Activated CD4-positive, alpha-beta memory T cell treated with anti-CD3 and anti-CD28 coated beads for 36 hours (primary cell): ENCODE data around the gene WLS. TPM values are rescaled to one million over a fixed set of nuclear protein-coding genes. Genes with fewer than 3 reads are reported as not detected.

ENCODE experiments used
- CTCF ChIA-PET: fragments of 350-600 bp; sonication (Branson Sonifier 250); formaldehyde crosslinking; loops from one replicate; lab custom pipeline; 2021; ENCODE audit warnings: antibody characterized with exemption, inconsistent platforms; lab: Charles Lee
- POLR2A ChIA-PET: fragments of 350-600 bp; sonication (Branson Sonifier 250); formaldehyde crosslinking; loops from one replicate; lab custom pipeline; 2021; ENCODE audit warnings: antibody characterized with exemption; lab: Charles Lee
- DNase-seq: peaks from one replicate; pipeline ENCODE4 v3.0.0-alpha.2; 2020
- H3K27ac Mint-ChIP-seq: one replicate; pipeline ENCODE4 v1.8.0; 2021; ENCODE audit warnings: mixed read lengths
- H3K27me3 Mint-ChIP-seq: one replicate; pipeline ENCODE4 v1.8.0; 2021; ENCODE audit warnings: mixed read lengths
- H3K36me3 Mint-ChIP-seq: one replicate; pipeline ENCODE4 v1.8.0; 2021; ENCODE audit warnings: mixed read lengths
- H3K4me1 Mint-ChIP-seq: one replicate; pipeline ENCODE4 v1.8.0; 2021; ENCODE audit warnings: low read depth, mixed read lengths
- H3K4me3 Mint-ChIP-seq: one replicate; pipeline ENCODE4 v1.8.0; 2021; ENCODE audit warnings: mild to moderate bottlenecking, mixed read lengths
- H3K9me3 Mint-ChIP-seq: one replicate; pipeline ENCODE4 v1.8.0; 2021; ENCODE audit warnings: mixed read lengths
- intact Hi-C: fragments of 100-400 bp; cut with micrococcal nuclease; formaldehyde crosslinking; loops from one replicate; pipeline ENCODE4 v1.15.1; 2023
- total RNA-seq, 2 experiments: library from RNA; stranded (reverse); gene quantifications; one replicate each; pipeline ENCODE4 v1.2.3, GENCODE V29; 2021

The WLS gene
- total RNA-seq, 2 experiments from 2014 or later: not detected

DNA sequence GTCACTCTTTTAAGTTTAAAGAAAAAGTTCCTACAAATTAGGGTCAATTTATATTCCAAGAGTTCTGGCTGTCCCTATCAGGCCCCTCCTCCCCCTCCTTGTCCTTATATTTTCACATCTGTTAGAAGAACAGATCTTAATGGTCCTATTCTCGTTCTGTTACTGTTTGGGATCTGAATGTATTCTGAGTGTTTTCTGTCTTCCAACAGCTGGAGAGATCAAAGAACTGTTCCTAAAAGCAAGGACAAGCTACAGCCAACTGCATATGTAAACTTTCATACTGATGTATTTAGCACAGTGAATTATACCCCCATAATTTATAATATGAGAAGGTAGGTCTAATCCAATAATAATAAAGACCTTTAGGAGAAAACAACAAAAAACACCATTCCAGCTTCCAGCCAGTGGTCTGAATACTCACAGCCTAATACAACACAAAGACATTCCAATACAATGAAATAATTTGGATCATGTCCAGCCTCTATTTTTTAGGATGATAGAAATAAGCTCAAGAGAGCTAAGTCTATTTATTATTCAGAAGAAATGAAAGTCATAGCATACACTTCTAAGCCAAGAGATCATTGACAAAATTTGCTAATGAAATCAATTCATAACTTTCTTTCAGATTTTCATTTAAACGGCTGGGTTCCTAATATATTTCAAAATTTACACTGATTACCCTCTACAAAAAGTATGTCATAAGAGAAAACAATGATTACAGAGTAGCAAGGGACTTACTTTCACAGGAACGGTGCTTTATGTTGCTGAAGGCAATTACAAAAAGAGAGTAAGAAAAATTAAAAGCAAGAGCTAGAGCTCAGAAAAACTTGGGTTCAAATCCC is 25.3 kb downstream of the WLS start:
- DNase-seq: no peak
- ChIA-PET POLR2A (no interaction called here), CTCF (no interaction called here)
- Mint-ChIP-seq H3K27me3 (no peaks in the 10 kb centered on the region), H3K36me3 (no peaks in the 10 kb centered on the region), H3K27ac (no peak overlapping the region), H3K4me1 (no peaks in the 10 kb centered on the region), H3K4me3 (no peak overlapping the region), H3K9me3 (no peaks in the 10 kb centered on the region)
- intact Hi-C loops: no loop called here

- no peak overlapping the region for H3K4me3 Mint-ChIP-seq
- H3K27me3 Mint-ChIP-seq: no peaks in the 10 kb centered on the region
Observed at GRCh38 chr1:68205794-68206358, 26.4 kb downstream of the WLS start.

DNA sequence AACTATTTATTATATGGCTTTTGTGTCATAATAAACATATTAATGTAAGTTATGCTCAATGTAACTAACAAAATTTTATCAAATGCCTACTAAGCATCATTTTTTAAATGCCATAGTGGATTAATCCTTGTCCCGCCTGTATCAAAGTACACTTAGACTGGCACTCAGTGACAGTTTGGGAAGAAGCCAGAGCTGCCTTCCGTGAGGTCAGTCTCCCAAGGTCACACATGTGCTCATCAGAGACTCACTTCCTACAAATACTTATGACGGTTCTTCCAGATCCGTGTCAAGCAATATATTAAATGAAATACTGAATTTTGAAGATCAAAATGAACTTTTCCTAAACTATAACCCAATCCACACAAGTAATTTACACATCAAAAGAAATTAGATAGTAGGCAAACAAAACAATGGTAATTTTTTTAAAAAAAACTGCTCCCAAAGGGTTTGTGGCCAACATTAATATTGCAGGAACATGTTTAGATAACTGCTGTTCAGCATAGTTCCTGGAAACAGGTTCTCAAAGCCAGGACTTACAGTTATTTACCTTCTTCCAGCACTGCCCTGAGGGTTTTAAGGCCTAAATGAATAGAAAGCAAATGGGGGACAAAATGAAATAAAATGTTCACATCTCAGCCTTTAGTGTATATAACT is 27.2 kb downstream of the WLS start:
- Mint-ChIP-seq H3K27ac (no peak overlapping the region), H3K4me1 (no peaks in the 10 kb centered on the region), H3K36me3 (no peaks in the 10 kb centered on the region), H3K9me3 (no peaks in the 10 kb centered on the region), H3K4me3 (no peak overlapping the region), H3K27me3 (no peaks in the 10 kb centered on the region)
- ChIA-PET CTCF (no interaction called here), POLR2A (no interaction called here)
- no peak for DNase-seq
- intact Hi-C loops: no loop called here

More at GRCh38 chr1:68205794-68206358, 26.4 kb downstream of the WLS start:
- DNase-seq: no peak
- Mint-ChIP-seq H3K9me3 (no peaks in the 10 kb centered on the region), H3K36me3 (no peaks in the 10 kb centered on the region), H3K4me1 (no peaks in the 10 kb centered on the region), H3K27ac (no peak overlapping the region)
- POLR2A ChIA-PET: no interaction called here
- CTCF ChIA-PET: no interaction called here
- intact Hi-C loops: no loop called here

GRCh38 chr1:68202239-68202832 is 30.0 kb downstream of the WLS start:
- POLR2A ChIA-PET: no interaction called here
- no peak for DNase-seq

GRCh38 chr1:68201546-68202238 is 30.6 kb downstream of the WLS start:
- Mint-ChIP-seq H3K27me3 (no peaks in the 10 kb centered on the region), H3K4me1 (no peaks in the 10 kb centered on the region), H3K27ac (no peak overlapping the region), H3K4me3 (no peak overlapping the region), H3K9me3 (no peaks in the 10 kb centered on the region), H3K36me3 (no peaks in the 10 kb centered on the region)
- ChIA-PET CTCF (interaction anchor here (1.5 kb wide), 1 partner anchor 82 kb away, joined by 6 read pairs; no protein-coding TSS in a partner anchor), POLR2A (no interaction called here)
- intact Hi-C loops: no loop called here
- DNase-seq: no peak

More at GRCh38 chr1:68202239-68202832, 30.0 kb downstream of the WLS start:
- intact Hi-C loops: no loop called here
- Mint-ChIP-seq H3K36me3 (no peaks in the 10 kb centered on the region), H3K27me3 (no peaks in the 10 kb centered on the region), H3K4me3 (no peak overlapping the region), H3K27ac (no peak overlapping the region), H3K9me3 (no peaks in the 10 kb centered on the region), H3K4me1 (no peaks in the 10 kb centered on the region)
- CTCF ChIA-PET: no interaction called here

DNA sequence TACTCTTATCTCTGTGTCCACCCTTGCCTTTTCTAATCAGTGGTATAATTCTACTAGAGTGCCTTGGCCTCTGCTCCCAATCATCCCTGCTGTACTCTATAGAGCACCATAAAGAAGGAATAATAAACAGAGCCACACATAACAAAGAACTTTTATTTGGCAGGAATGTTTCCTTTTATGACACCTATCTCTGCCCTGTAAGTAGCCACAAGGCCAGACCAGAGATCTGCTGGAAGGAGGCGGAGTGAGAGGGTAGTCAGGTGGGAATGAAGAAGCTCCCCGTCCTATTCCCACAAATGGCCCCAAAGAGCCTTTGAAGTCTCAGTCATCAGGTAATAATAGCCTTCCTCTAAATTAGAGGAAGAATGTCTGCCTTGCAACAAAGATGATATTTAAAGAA is 32.7 kb downstream of the WLS start:
- Mint-ChIP-seq H3K27me3 (no peaks in the 10 kb centered on the region), H3K4me3 (no peak overlapping the region), H3K27ac (no peak overlapping the region), H3K36me3 (no peaks in the 10 kb centered on the region), H3K9me3 (no peaks in the 10 kb centered on the region), H3K4me1 (no peaks in the 10 kb centered on the region)
- intact Hi-C loops: no loop called here
- ChIA-PET POLR2A (no interaction called here), CTCF (no interaction called here)
- no peak for DNase-seq

GRCh38 chr1:68198752-68199151 is 33.6 kb downstream of the WLS start:
- Mint-ChIP-seq H3K27me3 (no peaks in the 10 kb centered on the region), H3K9me3 (no peaks in the 10 kb centered on the region), H3K27ac (no peak overlapping the region), H3K4me3 (no peak overlapping the region), H3K36me3 (no peaks in the 10 kb centered on the region), H3K4me1 (no peaks in the 10 kb centered on the region)
- DNase-seq: no peak
- POLR2A ChIA-PET: no interaction called here
- intact Hi-C loops: no loop called here
- CTCF ChIA-PET: no interaction called here

DNA sequence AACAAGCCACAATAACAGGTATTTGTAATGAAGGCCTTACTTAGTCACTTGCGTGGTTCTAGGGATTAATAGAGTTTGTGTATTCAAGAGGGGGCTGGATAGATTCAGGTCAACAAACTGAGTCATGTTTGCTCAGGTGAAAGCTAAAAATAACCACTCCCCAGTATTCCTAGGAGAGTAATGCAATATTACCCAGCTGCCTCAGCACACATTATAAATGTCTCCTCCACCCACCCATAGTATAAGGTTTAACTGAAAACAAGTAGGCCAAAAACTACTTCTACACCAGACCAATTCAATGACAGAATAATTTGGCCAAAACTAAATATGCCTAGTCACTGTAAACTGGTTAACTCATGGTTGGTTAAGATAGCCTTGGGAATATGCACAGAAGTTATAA is 34.4 kb downstream of the WLS start:
- no peak for DNase-seq
- CTCF ChIA-PET: no interaction called here
- POLR2A ChIA-PET: no interaction called here
- no peaks in the 10 kb centered on the region for H3K36me3 Mint-ChIP-seq
- intact Hi-C loops: no loop called here
- H3K4me3 Mint-ChIP-seq: no peak overlapping the region
- H3K4me1 Mint-ChIP-seq: no peaks in the 10 kb centered on the region
- no peak overlapping the region for H3K27ac Mint-ChIP-seq
- no peaks in the 10 kb centered on the region for H3K27me3 Mint-ChIP-seq
- H3K9me3 Mint-ChIP-seq: no peaks in the 10 kb centered on the region

GRCh38 chr1:68197461-68197860 is 34.9 kb downstream of the WLS start:
- H3K27me3 Mint-ChIP-seq: no peaks in the 10 kb centered on the region
- intact Hi-C loops: no loop called here
- no peak overlapping the region for H3K27ac Mint-ChIP-seq
- no peak for DNase-seq
- H3K36me3 Mint-ChIP-seq: no peaks in the 10 kb centered on the region
- H3K9me3 Mint-ChIP-seq: no peaks in the 10 kb centered on the region
- ChIA-PET POLR2A (no interaction called here), CTCF (no interaction called here)
- H3K4me3 Mint-ChIP-seq: no peak overlapping the region
- H3K4me1 Mint-ChIP-seq: no peaks in the 10 kb centered on the region

DNA sequence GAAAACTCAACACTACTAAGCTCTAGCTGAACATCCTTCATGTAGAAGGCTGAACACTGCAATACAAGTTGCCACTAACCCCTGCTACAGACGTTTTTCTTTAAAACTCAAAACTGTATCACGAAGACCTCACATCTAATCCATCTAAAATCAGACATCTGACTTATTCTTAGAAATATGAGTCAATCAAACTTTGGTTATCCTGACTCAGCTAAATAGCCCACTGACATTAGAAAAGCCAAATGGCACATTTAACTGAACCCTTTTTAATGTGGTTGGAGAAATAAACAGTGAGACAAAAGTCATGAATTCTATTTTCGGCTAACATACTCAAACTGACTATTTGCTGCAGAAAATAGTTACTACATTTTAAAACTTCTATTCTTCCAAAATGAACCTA is 35.6 kb downstream of the WLS start:
- Mint-ChIP-seq H3K4me3 (no peak overlapping the region), H3K4me1 (no peaks in the 10 kb centered on the region), H3K9me3 (no peaks in the 10 kb centered on the region), H3K27me3 (no peaks in the 10 kb centered on the region), H3K27ac (no peak overlapping the region), H3K36me3 (no peaks in the 10 kb centered on the region)
- ChIA-PET CTCF (no interaction called here), POLR2A (no interaction called here)
- intact Hi-C loops: no loop called here
- no peak for DNase-seq

- no peak overlapping the region for H3K4me3 Mint-ChIP-seq
- POLR2A ChIA-PET: no interaction called here
- CTCF ChIA-PET: no interaction called here
Observed at GRCh38 chr1:68191717-68192116, 40.6 kb downstream of the WLS start.

More at GRCh38 chr1:68191717-68192116, 40.6 kb downstream of the WLS start:
- Mint-ChIP-seq H3K27ac (no peak overlapping the region), H3K36me3 (no peaks in the 10 kb centered on the region), H3K4me1 (no peaks in the 10 kb centered on the region), H3K27me3 (no peaks in the 10 kb centered on the region), H3K9me3 (no peaks in the 10 kb centered on the region)
- intact Hi-C loops: no loop called here
- DNase-seq: no peak
